GM19455 (cell line): Measurements from ENCODE around the gene CXXC5.
"Not testable (repeated sequence)": the region's sequence is repeated elsewhere in the genome, so short reads cannot be mapped to it uniquely, and the experiment has no call there.

Experiments used
- ATAC-seq: cut with Tn5 transposase; IDR thresholded peaks from one replicate; pipeline ENCODE4 v1.9.1; 2021; ENCODE audit not compliant: unreplicated experiment

CXXC5 gene

DNA sequence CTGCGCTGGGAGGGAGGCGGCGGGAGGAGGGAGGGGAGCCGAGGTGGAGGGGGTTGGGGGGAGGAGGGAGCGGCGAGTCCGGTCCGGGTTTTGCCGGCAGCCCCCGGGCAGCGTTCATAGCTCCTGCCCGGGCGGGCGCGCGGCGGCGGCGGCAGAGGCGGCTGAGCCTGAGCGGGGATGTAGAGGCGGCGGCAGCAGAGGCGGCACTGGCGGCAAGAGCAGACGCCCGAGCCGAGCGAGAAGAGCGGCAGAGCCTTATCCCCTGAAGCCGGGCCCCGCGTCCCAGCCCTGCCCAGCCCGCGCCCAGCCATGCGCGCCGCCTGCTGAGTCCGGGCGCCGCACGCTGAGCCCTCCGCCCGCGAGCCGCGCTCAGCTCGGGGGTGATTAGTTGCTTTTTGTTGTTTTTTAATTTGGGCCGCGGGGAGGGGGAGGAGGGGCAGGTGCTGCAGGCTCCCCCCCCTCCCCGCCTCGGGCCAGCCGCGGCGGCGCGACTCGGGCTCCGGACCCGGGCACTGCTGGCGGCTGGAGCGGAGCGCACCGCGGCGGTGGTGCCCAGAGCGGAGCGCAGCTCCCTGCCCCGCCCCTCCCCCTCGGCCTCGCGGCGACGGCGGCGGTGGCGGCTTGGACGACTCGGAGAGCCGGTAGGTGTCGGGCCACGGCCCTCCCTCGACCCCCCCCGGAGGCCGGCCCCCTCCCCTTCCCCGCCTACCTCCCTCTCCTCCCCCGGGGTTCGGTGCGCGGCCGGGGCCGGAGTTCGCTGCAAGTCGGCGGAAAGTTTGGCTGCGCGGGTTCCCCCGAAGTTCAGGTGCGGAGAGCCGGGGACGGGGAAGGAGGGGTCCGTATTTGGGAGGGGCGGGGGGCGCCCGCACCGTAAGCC, at the start of gene CXXC5:
TSS of gene CXXC5 (plus strand) at position 145 of the 877 bp plus-strand sequence. CDS start 32,175 bp downstream, outside the sequence.
- peak; percentile 46 for ATAC-seq

GRCh38 chr5:139598601-139598965, 49.6 kb upstream of the CXXC5 start:
- ATAC-seq, result not testable (repeated sequence)

- ATAC-seq, result no peak
Observed at GRCh38 chr5:139600336-139600949, 47.7 kb upstream of the CXXC5 start.

DNA sequence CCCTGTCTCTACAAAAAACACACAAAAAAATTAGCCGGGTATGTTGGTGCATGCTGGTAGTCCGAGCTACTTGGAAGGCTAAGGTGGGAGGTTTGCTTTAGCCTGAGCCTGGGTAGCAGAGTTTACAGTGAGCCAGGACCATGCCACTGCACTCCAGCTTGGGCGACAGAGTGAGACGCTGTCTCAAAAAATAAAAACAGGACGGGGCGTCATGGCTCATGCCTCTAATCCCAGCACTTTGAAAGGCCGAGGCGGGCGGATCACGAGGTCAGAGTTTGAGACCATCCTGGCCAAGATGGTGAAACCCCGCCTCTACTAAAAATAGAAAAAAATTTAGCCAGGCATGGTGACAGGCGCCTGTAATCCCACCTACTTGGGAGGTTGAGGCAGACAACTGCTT, 46.7 kb upstream of the CXXC5 start:
- no peak for ATAC-seq

- ATAC-seq, result not testable (repeated sequence)
Observed at GRCh38 chr5:139601948-139602347, 46.2 kb upstream of the CXXC5 start.

GRCh38 chr5:139605887-139606286, 42.3 kb upstream of the CXXC5 start:
- no peak for ATAC-seq

- ATAC-seq, result no peak
Observed at GRCh38 chr5:139611703-139612584, 36.2 kb upstream of the CXXC5 start.

GRCh38 chr5:139619861-139620260, 28.3 kb upstream of the CXXC5 start:
- ATAC-seq, result no peak

GRCh38 chr5:139625398-139625797, 22.8 kb upstream of the CXXC5 start:
- ATAC-seq, result not testable (repeated sequence)

DNA sequence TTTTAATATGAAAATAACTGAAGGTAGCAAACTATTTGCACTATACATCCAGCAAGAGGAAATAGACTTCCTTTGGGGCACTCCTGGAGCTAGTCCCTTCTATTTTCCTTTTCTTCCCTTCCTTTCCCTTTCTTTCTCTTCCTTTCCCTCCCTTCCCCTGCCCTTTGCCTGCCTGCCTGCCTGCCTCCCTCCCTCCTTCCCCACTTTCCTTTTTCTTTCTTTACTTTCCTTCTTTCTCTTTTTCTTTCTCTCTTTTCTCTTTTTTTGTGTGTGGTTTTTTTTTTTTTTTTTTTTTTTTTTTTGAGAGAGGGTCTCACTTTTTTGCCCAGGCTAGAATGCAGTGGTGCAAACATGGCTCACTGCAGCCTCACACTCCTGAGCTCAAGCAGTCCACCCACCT, 17.3 kb upstream of the CXXC5 start:
- no peak for ATAC-seq

GRCh38 chr5:139631520-139632165, 16.5 kb upstream of the CXXC5 start:
- no peak for ATAC-seq

GRCh38 chr5:139633295-139634027, 14.7 kb upstream of the CXXC5 start:
- ATAC-seq, result no peak

DNA sequence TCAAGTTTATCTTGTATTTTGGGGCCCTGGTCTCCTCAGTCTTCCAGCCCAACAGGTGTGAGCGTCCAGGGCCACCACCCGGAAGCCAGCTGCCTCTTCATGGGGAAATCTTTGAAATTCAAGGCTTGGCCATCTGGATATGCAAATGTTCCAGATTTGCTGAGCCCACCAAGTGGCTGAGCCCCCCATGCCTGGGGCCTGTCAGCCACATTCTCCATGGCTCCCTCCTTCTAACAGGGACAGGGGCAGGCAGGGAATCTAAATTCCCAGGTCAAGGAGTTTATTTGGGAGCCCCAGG, 14.2 kb upstream of the CXXC5 start:
- no peak for ATAC-seq

DNA sequence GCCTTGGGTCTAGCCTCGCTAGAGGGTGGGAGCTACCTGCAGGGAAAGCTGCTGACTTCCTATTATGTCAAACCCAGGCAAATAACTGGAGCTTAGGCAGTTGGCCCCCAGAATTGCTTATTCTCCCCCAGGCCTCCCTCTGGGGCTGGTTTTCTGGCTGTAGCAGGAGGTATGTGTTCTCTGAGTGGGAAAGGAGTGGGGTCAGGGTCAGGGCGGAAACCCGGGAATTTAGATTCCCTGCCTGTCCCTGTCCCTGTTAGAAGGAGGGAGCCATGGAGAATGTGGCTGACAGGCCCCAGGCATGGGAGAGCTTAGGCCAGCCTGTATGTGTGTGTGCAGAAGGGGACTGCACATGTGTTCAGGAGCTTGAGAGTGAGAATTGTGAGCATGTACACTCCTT, 13.6 kb upstream of the CXXC5 start:
- no peak for ATAC-seq

DNA sequence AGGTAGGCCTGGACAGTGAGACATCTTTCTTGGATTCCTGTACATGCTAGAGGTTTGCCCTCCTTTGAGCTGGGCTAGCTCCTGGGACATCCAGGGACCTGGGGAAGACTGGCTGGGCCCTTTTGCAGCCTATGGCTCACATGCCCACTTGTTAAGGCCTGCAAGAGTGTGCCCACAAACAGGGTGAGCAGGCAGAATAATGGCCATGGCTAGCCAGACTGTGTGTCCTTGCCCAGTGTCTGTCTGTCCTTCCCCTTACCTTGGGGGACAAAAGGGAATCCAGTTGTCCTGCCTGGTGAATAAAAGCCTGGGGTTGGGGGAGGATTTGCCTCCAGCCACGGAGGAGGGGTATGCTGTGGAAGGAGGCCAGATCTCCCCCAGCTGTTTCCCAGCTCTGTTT, 13.0 kb upstream of the CXXC5 start:
- ATAC-seq, result no peak

DNA sequence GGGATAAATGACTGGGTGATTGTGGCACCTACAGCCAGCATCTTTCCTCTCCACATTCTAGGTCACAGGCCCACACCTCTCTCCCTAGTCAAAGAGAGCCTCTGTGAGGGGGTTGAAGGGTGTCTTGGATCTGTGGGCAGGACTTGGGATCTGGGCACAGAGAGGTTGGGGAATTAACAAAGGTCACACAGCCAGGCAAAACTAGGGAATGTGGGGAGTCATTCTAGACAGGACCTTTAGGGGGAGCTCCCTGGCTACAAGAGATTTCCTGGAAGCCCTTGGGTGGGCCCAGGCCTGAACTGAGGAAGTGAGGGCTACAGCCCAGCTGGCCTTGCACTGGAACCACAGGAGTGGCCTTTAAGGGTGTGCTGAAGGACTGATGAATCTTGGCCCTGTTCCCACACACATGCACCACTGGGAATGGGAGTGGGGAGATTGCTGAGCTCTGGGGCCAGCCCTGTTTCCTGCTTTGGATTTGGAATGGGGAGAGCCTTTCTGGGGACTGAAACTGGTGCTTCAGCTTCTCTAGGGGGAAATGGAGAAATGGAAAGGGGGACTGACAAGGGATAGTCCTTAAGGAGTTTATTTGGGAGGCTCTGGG, 12.4 kb upstream of the CXXC5 start:
- no peak for ATAC-seq

DNA sequence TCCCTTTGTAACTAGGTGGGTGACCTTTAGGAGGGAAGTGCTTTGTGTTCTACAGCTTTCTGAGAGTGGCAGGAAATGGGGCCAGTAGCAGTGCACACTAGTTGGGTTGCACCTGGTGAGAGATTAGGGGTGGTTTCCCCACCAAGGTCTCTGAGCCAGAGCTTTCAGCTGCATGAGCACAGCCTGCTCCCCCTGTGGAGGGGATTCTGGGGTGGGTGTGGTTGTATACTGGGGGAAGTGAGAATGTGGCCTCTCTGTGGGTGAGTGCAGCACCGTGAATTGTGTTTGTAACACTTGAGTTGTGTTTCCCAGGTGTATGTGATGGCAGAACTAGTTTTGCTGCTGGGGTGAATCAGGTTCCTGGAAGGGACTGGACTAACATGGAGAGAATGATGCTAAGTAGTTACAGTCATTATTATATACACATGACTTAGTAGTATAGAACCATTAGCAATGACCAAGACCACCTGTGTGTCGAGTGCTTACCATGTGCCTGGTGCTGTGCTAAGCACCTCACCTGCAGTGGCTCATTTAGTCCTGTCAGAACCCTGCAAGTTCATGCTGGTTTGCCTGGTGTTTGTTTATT, 11.8 kb upstream of the CXXC5 start:
- ATAC-seq, result peak; percentile 65

DNA sequence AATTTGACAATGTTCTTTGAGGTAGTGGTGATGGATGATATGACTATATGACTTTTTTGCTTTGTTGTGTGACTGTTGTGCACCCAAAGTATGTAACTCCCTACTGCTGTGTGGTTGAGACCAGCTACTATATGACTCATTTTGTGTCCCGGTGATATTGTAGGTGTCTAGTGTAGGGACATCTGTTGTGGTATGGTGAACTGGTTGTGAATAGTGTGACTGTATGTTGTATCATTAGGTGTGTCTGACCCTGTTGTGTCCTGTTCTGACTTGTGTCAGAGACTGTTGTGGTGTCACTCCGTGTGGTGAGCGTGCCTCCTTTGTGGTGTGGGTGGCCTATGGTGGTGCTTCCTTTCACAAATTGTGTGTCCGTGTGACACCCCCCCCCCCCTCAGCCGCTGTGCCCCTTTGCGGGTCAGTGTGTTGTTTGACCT, 11.2 kb upstream of the CXXC5 start:
- no peak for ATAC-seq

- no peak for ATAC-seq
Observed at GRCh38 chr5:139637438-139638089, 10.6 kb upstream of the CXXC5 start.
